ENCODE measurements around the gene CDH23.

- TF ChIP-seq POLR2AphosphoS5 (IDR thresholded peaks at IDR 0.05; ENCODE audit: low read depth, low read length), result no peak
- no peak for TF ChIP-seq REST (IDR thresholded peaks at IDR 0.05; ENCODE audit: insufficient read depth in 1 of 2, low read depth in 2 of 2, low read length in 2 of 2)
These were observed 375.3 kb downstream of the CDH23 start for GRCh38 chr10:71771821-71772617.
